A549 (cell line): ENCODE results near the gene CHIA. TPM values are rescaled to one million over a fixed set of nuclear protein-coding genes. Genes with fewer than 3 reads are reported as not detected.

Experiments used
- ATAC-seq, 2 experiments: fragments of 200-7000 bp in 1 of 2; fragments of >200 bp in 1 of 2; cut with Nextera tagmentation in 1 of 2; cut with Tn5 transposase in 1 of 2; 3 replicates each; pipeline versions ENCODE4 v1.8.0 to v1.9.1; 2018 to 2020; ENCODE audit warnings: mild to moderate bottlenecking in 1 of 2, moderate library complexity in 1 of 2
- CTCF ChIA-PET: fragments of 300-600 bp; sonication (Branson Sonifier 250); formaldehyde crosslinking; extraction: SDS; loops from one replicate; lab custom pipeline; 2021; ENCODE audit warnings: antibody characterized with exemption, inconsistent platforms; lab: Yijun Ruan, JAX
- POLR2A ChIA-PET: fragments of 350-600 bp; formaldehyde crosslinking; extraction: SDS; loops from one replicate; lab custom pipeline; 2021; ENCODE audit warnings: antibody characterized with exemption, inconsistent platforms; lab: Yijun Ruan, JAX
- DNase-seq, 2 experiments: peaks; one replicate each; pipeline versions ENCODE4 v3.0.0 to v3.0.0-alpha.2; 2011 to 2016; ENCODE audit warnings: low read depth in 1 of 2, low spot score in 1 of 2
- FAIRE-seq: peaks from 2 replicates; lab custom pipeline; 2011; peaks lifted over from hg19 to GRCh38; lab: Jason Lieb, UNC
- H3K27ac ChIP-seq, 2 experiments: fragments of >200 bp; sonication (Bioruptor Twin); formaldehyde crosslinking; 3 replicates each; pipeline ENCODE4 v1.5.1; 2016 to 2017
- H3K4me1 ChIP-seq: fragments of >200 bp; sonication (Bioruptor Twin); formaldehyde crosslinking; 3 replicates; pipeline ENCODE4 v1.6.1; 2016
- H3K4me2 ChIP-seq: fragments of >200 bp; sonication (Bioruptor Twin); formaldehyde crosslinking; 3 replicates; pipeline ENCODE4 v1.6.1; 2016
- H3K4me3 ChIP-seq: fragments of >200 bp; sonication (Bioruptor Twin); formaldehyde crosslinking; 3 replicates; pipeline ENCODE4 v1.5.1; 2016
- H3K9me3 ChIP-seq: fragments of >200 bp; sonication (Bioruptor Twin); formaldehyde crosslinking; 3 replicates; pipeline ENCODE4 v1.6.1; 2016
- BHLHE40 ChIP-seq: IDR thresholded peaks from 2 replicates; pipeline ENCODE4 v1.6.1; 2012; ENCODE audit warnings: low read depth, low read length, inconsistent platforms
- CHD4 ChIP-seq: fragments of 200-600 bp; sonication (generic); IDR thresholded peaks from 2 replicates; pipeline ENCODE4 v1.6.1; 2016; ENCODE audit warnings: antibody characterized with exemption, mild to moderate bottlenecking, borderline replicate concordance
- EHF ChIP-seq: fragments of 250-450 bp; sonication (Bioruptor Pico); IDR thresholded peaks from 2 replicates; pipeline ENCODE4 v1.5.0; 2020; ENCODE audit warnings: mild to moderate bottlenecking
- FOSL2 ChIP-seq, 2 experiments: fragments of 450-650 bp in 1 of 2; fragments of >200 bp in 1 of 2; sonication (Bioruptor Twin) in 1 of 2; formaldehyde crosslinking; IDR thresholded peaks; 2 replicates each; pipeline versions ENCODE4 v1.5.0 to v1.6.1; 2016 to 2020; ENCODE audit warnings: mild to moderate bottlenecking in 1 of 2, moderate library complexity in 1 of 2
- HOXA7 ChIP-seq: fragments of 250-450 bp; sonication (Bioruptor Pico); IDR thresholded peaks from 2 replicates; pipeline ENCODE4 v1.5.0; 2020; ENCODE audit warnings: mild to moderate bottlenecking, moderate library complexity
- HOXB13 ChIP-seq: fragments of 250-450 bp; sonication (Bioruptor Pico); IDR thresholded peaks from 2 replicates; pipeline ENCODE4 v1.5.0; 2020; ENCODE audit warnings: low read depth, mild to moderate bottlenecking, moderate library complexity
- JUN ChIP-seq, 2 experiments: fragments of >200 bp; sonication (Bioruptor Twin); formaldehyde crosslinking; IDR thresholded peaks; 2 replicates in 1 of 2; 3 replicates in 1 of 2; pipeline ENCODE4 v1.6.1; 2016 to 2017
- KDM5A ChIP-seq: fragments of 200-600 bp; sonication (generic); IDR thresholded peaks from 2 replicates; pipeline ENCODE4 v1.6.1; 2016; ENCODE audit warnings: antibody characterized with exemption, mild to moderate bottlenecking
- NPAS2 ChIP-seq: fragments of 250-450 bp; sonication (Bioruptor Pico); IDR thresholded peaks from 2 replicates; pipeline ENCODE4 v1.8.0; 2022; ENCODE audit warnings: mild to moderate bottlenecking, moderate library complexity, borderline replicate concordance
- PHF8 ChIP-seq: fragments of 200-600 bp; sonication (generic); IDR thresholded peaks from 2 replicates; pipeline ENCODE4 v1.6.1; 2016; ENCODE audit warnings: low read depth, mild to moderate bottlenecking, antibody characterized with exemption, moderate library complexity, borderline replicate concordance
- POLR2AphosphoS2 ChIP-seq: conservative IDR thresholded peaks from 2 replicates; pipeline ENCODE4 v1.6.1; 2012; ENCODE audit warnings: low read length, improper control_type of control experiment, inconsistent platforms
- RFX5 ChIP-seq: fragments of 450-650 bp; IDR thresholded peaks from 2 replicates; pipeline ENCODE4 v1.7.1; 2014; ENCODE audit warnings: antibody characterized with exemption, mild to moderate bottlenecking, moderate library complexity
- SMC3 ChIP-seq: fragments of >200 bp; sonication (Bioruptor Twin); formaldehyde crosslinking; IDR thresholded peaks from 3 replicates; pipeline ENCODE4 v1.6.1; 2018; ENCODE audit warnings: inconsistent platforms
- SREBF2 ChIP-seq: fragments of 450-650 bp; IDR thresholded peaks from 2 replicates; pipeline ENCODE4 v1.6.1; 2014; ENCODE audit warnings: mild to moderate bottlenecking, moderate library complexity
- ZC3H11A ChIP-seq: fragments of 450-650 bp; IDR thresholded peaks from 2 replicates; pipeline ENCODE4 v1.6.1; 2014; ENCODE audit warnings: antibody characterized with exemption, mild to moderate bottlenecking
- WGBS: methylation state at CpG from one replicate; pipeline ENCODE4 v1.1.6; 2017; ENCODE audit errors: missing lambda C conversion rate; 5-methylcytosine and 5-hydroxymethylcytosine counted together
- polyA plus RNA-seq, 4 experiments: library from polyadenylated mRNA; depleted of rRNA in 3 of 4; stranded (reverse); fragments of >200 nt; fragmentation: RNase III in 1 of 4; extraction: RNeasy Plus Mini Kit Qiagen cat#74134 plus additional on column Dnase treatment in 1 of 4; gene quantifications; 2 replicates in 3 of 4; 3 replicates in 1 of 4; pipeline ENCODE4 v1.2.3, GENCODE V29; 2011 to 2017
- TF ChIP-seq, protein P1 (sequence below): fragments of 150-350 bp; IDR thresholded peaks from 2 replicates; pipeline ENCODE4 v1.6.1; 2014; ENCODE audit warnings: low read depth, mild to moderate bottlenecking, low read length
- TF ChIP-seq, protein P2 (sequence below): fragments of 250-450 bp; sonication (Bioruptor Pico); IDR thresholded peaks from 2 replicates; pipeline ENCODE4 v1.5.0; 2020; ENCODE audit warnings: low read depth, mild to moderate bottlenecking, moderate library complexity
- TF ChIP-seq, protein P3 (sequence below): IDR thresholded peaks from 2 replicates; pipeline ENCODE4 v1.6.1; 2012
- TF ChIP-seq, protein P4 (sequence below): fragments of >200 bp; sonication (Bioruptor Twin); formaldehyde crosslinking; IDR thresholded peaks from 3 replicates; pipeline ENCODE4 v1.6.1; 2016
- TF ChIP-seq, protein P5 (sequence below): fragments of 250-450 bp; sonication (Bioruptor Pico); IDR thresholded peaks from 2 replicates; pipeline ENCODE4 v1.5.0; 2021; ENCODE audit warnings: mild to moderate bottlenecking, moderate library complexity, borderline replicate concordance
- TF ChIP-seq, protein P6 (sequence below): fragments of 450-650 bp; IDR thresholded peaks from 2 replicates; pipeline ENCODE4 v1.6.1; 2014; ENCODE audit warnings: antibody characterized with exemption
- TF ChIP-seq, protein P7 (sequence below): IDR thresholded peaks from 2 replicates; pipeline ENCODE4 v1.6.1; 2012

CHIA gene
- polyA plus RNA-seq, 2 of the 4 experiments (the other 2 are of a cell fraction) = not detected

DNA sequence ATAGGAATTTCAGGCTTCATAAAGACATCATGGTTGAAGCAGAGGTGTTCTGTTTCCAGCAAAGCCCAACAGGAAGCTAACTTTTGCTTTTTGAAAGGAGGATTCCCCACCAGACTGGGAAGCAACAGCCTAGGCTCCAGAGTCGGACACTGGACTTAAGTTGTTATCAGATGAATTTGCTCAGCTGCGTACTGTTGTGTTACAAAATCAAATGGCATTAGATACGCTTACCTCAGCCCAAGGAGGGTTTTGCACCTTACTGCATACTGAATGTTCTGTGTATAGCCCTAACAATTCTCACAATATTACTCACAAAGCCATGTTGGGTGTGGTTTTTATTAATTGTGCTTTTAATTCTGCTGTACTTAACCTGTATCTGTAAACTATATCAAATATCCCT lies 547 bp upstream of the CHIA start:
- ChIA-PET POLR2A (no interaction called here), CTCF (no interaction called here)
- Histone ChIP-seq H3K4me1 (no peaks in the 10 kb centered on the region), H3K9me3 (no peaks in the 10 kb centered on the region), H3K27ac (no peak overlapping the region), H3K4me2 (no peak overlapping the region), H3K4me3 (no peak overlapping the region)
- no peak for DNase-seq
- TF ChIP-seq, protein P1, sequence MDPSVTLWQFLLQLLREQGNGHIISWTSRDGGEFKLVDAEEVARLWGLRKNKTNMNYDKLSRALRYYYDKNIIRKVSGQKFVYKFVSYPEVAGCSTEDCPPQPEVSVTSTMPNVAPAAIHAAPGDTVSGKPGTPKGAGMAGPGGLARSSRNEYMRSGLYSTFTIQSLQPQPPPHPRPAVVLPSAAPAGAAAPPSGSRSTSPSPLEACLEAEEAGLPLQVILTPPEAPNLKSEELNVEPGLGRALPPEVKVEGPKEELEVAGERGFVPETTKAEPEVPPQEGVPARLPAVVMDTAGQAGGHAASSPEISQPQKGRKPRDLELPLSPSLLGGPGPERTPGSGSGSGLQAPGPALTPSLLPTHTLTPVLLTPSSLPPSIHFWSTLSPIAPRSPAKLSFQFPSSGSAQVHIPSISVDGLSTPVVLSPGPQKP = no peak
- TF ChIP-seq FOSL2 (IDR thresholded peaks at IDR 0.05) (no peak), FOSL2 (CRISPR knock-in tag; IDR thresholded peaks at IDR 0.05) (no peak), BHLHE40 (no peak), ZC3H11A (no peak), SREBF2 (no peak), SMC3 (no peak), HOXA7 (no peak), RFX5 (no peak), NPAS2 (CRISPR knock-in tag) (no peak), JUN (IDR thresholded peaks at IDR 0.05) (no peak), EHF (CRISPR knock-in tag) (no peak), HOXB13 (CRISPR knock-in tag) (no peak)
- TF ChIP-seq, protein P2, sequence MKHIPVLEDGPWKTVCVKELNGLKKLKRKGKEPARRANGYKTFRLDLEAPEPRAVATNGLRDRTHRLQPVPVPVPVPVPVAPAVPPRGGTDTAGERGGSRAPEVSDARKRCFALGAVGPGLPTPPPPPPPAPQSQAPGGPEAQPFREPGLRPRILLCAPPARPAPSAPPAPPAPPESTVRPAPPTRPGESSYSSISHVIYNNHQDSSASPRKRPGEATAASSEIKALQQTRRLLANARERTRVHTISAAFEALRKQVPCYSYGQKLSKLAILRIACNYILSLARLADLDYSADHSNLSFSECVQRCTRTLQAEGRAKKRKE = no peak
- TF ChIP-seq, protein P3, sequence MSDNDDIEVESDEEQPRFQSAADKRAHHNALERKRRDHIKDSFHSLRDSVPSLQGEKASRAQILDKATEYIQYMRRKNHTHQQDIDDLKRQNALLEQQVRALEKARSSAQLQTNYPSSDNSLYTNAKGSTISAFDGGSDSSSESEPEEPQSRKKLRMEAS = no peak
- TF ChIP-seq, protein P4, sequence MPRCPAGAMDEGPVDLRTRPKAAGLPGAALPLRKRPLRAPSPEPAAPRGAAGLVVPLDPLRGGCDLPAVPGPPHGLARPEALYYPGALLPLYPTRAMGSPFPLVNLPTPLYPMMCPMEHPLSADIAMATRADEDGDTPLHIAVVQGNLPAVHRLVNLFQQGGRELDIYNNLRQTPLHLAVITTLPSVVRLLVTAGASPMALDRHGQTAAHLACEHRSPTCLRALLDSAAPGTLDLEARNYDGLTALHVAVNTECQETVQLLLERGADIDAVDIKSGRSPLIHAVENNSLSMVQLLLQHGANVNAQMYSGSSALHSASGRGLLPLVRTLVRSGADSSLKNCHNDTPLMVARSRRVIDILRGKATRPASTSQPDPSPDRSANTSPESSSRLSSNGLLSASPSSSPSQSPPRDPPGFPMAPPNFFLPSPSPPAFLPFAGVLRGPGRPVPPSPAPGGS = no peak
- TF ChIP-seq, protein P5, sequence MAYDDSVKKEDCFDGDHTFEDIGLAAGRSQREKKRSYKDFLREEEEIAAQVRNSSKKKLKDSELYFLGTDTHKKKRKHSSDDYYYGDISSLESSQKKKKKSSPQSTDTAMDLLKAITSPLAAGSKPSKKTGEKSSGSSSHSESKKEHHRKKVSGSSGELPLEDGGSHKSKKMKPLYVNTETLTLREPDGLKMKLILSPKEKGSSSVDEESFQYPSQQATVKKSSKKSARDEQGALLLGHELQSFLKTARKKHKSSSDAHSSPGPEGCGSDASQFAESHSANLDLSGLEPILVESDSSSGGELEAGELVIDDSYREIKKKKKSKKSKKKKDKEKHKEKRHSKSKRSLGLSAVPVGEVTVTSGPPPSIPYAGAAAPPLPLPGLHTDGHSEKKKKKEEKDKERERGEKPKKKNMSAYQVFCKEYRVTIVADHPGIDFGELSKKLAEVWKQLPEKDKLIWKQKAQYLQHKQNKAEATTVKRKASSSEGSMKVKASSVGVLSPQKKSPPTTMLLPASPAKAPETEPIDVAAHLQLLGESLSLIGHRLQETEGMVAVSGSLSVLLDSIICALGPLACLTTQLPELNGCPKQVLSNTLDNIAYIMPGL (CRISPR knock-in tag) = no peak
- TF ChIP-seq, protein P6, sequence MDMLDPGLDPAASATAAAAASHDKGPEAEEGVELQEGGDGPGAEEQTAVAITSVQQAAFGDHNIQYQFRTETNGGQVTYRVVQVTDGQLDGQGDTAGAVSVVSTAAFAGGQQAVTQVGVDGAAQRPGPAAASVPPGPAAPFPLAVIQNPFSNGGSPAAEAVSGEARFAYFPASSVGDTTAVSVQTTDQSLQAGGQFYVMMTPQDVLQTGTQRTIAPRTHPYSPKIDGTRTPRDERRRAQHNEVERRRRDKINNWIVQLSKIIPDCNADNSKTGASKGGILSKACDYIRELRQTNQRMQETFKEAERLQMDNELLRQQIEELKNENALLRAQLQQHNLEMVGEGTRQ = no peak
- WGBS = 46% methylated on average over 3 of the region's 3 CpGs
- FAIRE-seq = no peak
- no peak for ATAC-seq

DNA sequence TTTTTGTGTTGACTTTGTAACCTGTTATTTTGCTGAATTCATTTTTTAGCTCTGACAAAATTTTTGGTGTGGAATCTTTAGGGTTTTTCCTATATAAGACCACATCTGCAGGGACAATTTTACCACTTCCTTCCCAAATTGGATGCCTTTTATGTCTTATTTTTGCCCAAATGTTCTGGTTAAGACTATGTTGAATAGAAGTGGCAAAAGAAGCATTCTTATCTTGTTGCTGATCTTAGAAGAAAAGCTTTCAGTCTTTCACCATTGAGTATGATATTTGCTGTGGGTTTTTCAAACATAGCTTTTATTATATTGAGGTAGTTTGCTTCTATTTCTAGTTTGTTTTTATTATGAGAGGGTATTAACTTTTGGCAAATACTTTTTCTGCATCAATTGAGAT lies 3.7 kb downstream of the CHIA start:
- no peaks in the 10 kb centered on the region for H3K9me3 ChIP-seq
- ChIA-PET POLR2A (no interaction called here), CTCF (no interaction called here)
- no peak overlapping the region for H3K27ac ChIP-seq
- DNase-seq = no peak
- H3K4me1 ChIP-seq = no peaks in the 10 kb centered on the region
- H3K4me3 ChIP-seq = no peak overlapping the region
- ATAC-seq = no peak
- no peak overlapping the region for H3K4me2 ChIP-seq
- FAIRE-seq = no peak
- TF ChIP-seq, protein P7, sequence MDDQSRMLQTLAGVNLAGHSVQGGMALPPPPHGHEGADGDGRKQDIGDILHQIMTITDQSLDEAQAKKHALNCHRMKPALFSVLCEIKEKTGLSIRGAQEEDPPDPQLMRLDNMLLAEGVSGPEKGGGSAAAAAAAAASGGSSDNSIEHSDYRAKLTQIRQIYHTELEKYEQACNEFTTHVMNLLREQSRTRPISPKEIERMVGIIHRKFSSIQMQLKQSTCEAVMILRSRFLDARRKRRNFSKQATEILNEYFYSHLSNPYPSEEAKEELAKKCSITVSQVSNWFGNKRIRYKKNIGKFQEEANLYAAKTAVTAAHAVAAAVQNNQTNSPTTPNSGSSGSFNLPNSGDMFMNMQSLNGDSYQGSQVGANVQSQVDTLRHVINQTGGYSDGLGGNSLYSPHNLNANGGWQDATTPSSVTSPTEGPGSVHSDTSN = no peak
- TF ChIP-seq NPAS2 (CRISPR knock-in tag) = no peak
- TF ChIP-seq POLR2AphosphoS2 = no peak
- TF ChIP-seq, protein P2 = no peak
- no peak for TF ChIP-seq PHF8
- no peak for TF ChIP-seq CHD4
- no peak for TF ChIP-seq KDM5A
